SK-N-SH treated with all-trans-retinoic acid at 6 μM for 48 hours (cell line): ENCODE data around the gene NFIX.

Source experiments
- ARNTL ChIP-seq: fragments of 450-650 bp; formaldehyde crosslinking; IDR thresholded peaks from 2 replicates; pipeline ENCODE4 v1.5.0; 2020; ENCODE audit warnings: low read depth, mild to moderate bottlenecking, moderate library complexity, borderline replicate concordance
- RARB ChIP-seq: fragments of 250-450 bp; sonication (Bioruptor Pico); IDR thresholded peaks from 2 replicates; pipeline ENCODE4 v1.8.0; 2021; ENCODE audit warnings: mild to moderate bottlenecking, moderate library complexity
- ZNF8 ChIP-seq: fragments of 450-650 bp; formaldehyde crosslinking; IDR thresholded peaks from 2 replicates; pipeline ENCODE4 v1.5.0; 2020; ENCODE audit warnings: mild to moderate bottlenecking, moderate library complexity
- TF ChIP-seq, protein P1 (sequence below): fragments of 250-450 bp; sonication (Bioruptor Pico); IDR thresholded peaks from 2 replicates; pipeline ENCODE4 v1.5.1; 2020; ENCODE audit warnings: low read depth, mild to moderate bottlenecking, moderate library complexity

GRCh38 chr19:13040232-13040947, 45.1 kb downstream of the NFIX start:
- TF ChIP-seq RARB (no peak), ZNF8 (CRISPR knock-in tag) (no peak), ARNTL (CRISPR knock-in tag) (no peak)
- TF ChIP-seq, protein P1, sequence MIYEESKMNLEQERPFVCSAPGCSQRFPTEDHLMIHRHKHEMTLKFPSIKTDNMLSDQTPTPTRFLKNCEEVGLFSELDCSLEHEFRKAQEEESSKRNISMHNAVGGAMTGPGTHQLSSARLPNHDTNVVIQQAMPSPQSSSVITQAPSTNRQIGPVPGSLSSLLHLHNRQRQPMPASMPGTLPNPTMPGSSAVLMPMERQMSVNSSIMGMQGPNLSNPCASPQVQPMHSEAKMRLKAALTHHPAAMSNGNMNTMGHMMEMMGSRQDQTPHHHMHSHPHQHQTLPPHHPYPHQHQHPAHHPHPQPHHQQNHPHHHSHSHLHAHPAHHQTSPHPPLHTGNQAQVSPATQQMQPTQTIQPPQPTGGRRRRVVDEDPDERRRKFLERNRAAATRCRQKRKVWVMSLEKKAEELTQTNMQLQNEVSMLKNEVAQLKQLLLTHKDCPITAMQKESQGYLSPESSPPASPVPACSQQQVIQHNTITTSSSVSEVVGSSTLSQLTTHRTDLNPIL = no peak
